Keratinocyte (primary cell): ENCODE measurements around the gene LHPP.

Experiments
- CTCF ChIP-seq, 3 experiments: IDR thresholded peaks in 1 of 3; conservative IDR thresholded peaks in 1 of 3; optimal IDR thresholded peaks in 1 of 3; 2 replicates in 2 of 3; 3 replicates in 1 of 3; pipeline versions ENCODE3 to v1.5.1; 2011; ENCODE audit warnings: low read length in 3 of 3, mild to moderate bottlenecking in 3 of 3, moderate library complexity in 2 of 3, control low read depth in 1 of 3, inconsistent platforms in 1 of 3; ENCODE audit not compliant: insufficient read depth in 2 of 3; ENCODE audit errors: extremely low read depth in 1 of 3
- EZH2 ChIP-seq: IDR thresholded peaks from one replicate; pipeline ENCODE4 v1.6.1; 2012; ENCODE audit warnings: inconsistent platforms, mild to moderate bottlenecking, low read length, moderate library complexity

GRCh38 chr10:124484661-124485060, 23.0 kb downstream of the LHPP start:
- TF ChIP-seq CTCF (optimal IDR thresholded peaks at IDR 0.05 in 1 of 3, IDR thresholded peaks at IDR 0.05 in 1 of 3, conservative IDR thresholded peaks at IDR 0.05 in 1 of 3; ENCODE audit: extremely low read depth in 1 of 3, insufficient read depth in 2 of 3, low read length in 3 of 3) (no peak), EZH2 (no peak)
